NCI-H748 (cell line): ENCODE results near the gene ACOX3.
A peak's percentile ranks its signal among the peaks of the same experiment; 100 is the strongest.

Experiments
- DNase-seq: peaks from one replicate; lab custom pipeline; 2025; ENCODE audit not compliant: unreplicated experiment; lab: John Stamatoyannopoulos, UW

ACOX3 gene

GRCh38 chr4:8377103-8378075, 63.1 kb downstream of the ACOX3 start:
- no peak for DNase-seq

- DNase-seq = no peak
Measured at GRCh38 chr4:8376361-8377102, 64.0 kb downstream of the ACOX3 start.

- DNase-seq = no peak
Measured at GRCh38 chr4:8374851-8375649, 65.5 kb downstream of the ACOX3 start.

GRCh38 chr4:8373973-8374545, 66.5 kb downstream of the ACOX3 start:
- DNase-seq = no peak

DNA sequence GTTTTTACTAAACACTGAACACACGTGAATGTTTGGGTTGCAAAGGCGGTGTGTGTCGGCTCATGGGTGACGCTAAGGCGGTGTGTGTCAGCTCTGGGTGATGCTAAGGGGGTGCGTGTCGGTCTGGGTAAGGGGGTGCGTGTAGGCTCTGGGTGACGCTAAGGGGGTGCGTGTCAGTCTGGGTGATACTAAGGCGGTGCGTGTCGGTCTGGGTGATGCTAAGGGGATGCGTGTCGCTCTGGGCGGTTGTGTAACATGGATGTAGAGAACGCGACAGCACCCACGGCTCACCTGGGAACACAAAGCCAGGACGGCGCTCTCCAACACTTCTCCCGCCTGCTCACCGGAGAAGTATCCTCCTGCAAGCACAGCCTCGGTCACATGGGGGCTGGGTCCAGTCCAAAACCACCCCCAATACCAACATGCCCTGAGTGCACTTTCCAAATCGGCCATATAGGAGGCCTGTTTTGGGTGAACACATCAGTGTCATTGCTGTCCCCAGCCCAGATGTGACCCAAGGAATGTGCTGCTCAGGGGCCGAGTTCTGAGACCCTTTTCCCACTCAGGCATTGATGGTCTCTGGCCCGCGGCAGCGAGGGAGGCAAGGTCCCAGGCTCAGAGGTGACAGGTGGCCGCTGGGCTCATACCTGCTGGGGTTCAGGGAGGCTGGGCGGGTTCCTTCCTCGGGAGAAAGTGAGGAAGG, 67.1 kb downstream of the ACOX3 start:
- no peak for DNase-seq

GRCh38 chr4:8372506-8372905, 68.0 kb downstream of the ACOX3 start:
- DNase-seq = no peak

DNA sequence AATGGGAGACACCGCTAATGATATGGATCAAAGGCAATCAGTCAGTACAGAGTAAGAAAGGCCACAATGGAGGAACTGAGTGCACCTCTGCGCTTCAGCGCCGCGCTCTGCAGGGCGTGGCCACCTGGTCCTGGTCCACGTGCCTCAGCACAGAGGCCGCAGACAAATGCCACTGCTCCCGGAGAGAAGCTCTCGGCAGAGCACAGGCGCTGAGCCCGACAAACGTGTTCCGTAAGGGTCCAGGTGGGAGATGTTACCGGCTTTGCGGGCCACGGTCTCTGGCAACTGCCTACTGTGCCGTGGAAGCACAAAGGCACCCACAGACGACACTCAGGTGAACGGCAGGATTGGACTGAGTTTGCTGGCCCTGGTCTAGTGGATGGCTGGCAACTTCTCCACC, 68.9 kb downstream of the ACOX3 start:
- DNase-seq = no peak

DNA sequence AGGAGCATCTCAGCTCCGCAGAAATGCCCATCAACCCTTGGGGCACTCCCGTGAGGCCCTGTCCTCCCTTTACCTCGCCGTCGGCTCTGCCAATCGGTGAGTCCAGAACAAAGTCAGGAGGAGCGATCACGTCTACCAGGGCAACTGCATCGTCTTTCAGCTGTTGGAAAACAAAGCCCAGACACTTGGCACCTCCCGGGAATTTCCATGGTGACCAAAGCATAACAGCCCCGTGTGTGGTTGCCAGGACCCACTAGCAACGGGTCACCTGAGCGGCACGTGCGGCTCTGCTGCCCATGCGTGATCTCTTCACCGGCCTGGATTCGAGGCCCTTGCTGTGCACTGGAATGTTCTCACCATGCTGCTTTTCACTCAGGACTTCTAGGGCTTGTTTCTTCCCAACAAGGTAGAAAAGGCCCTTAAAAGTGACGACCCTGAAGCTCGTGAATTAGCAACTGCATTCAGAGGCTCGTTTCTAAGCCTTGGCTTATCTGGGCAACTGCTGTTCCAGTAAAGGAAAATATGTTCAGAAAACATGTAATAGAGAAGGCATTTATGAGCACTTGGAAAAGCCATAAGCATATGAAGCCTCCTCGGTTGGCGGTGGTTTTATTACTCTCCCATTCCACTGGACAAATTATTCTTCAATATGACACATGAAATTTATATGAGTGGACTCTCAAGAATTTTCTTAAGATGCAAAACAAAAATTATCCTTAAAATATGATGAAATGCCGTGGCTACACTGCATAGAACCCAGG, 69.5 kb downstream of the ACOX3 start:
- DNase-seq = peak; percentile 28

- DNase-seq = no peak
Measured at GRCh38 chr4:8370106-8370787, 70.3 kb downstream of the ACOX3 start.

DNA sequence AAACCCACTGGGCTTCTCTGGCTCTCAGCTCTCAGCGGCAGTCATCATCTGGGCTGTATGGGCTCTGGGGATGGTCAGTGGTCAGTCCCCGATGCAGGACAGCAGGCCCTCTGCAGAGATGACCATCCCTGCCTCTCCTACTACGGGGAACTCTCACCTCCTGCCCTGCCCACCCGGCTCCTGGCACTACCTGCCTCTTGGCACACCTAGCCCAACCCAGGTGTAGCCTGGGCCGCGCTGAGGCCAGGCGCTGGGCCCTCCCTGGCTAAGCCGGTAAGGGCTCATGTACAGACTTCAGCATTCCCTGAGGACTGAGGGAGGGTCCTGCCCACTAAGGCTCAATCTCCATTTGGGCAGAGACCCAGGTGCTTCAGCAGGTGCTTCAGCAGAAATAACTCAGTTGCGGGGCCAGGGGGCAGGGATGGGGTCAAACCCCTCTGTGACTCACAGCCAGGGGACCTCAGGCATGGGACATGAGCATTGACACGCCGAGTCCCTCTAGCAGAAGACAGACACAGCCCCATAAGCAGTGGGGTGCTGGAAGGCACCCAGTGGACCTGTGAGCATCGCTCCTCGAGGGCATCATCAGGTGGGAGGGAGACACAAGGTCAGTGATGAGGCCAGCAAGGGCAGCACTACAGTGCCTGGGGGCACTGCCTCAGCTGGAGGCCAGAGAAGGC, 71.0 kb downstream of the ACOX3 start:
- no peak for DNase-seq

DNA sequence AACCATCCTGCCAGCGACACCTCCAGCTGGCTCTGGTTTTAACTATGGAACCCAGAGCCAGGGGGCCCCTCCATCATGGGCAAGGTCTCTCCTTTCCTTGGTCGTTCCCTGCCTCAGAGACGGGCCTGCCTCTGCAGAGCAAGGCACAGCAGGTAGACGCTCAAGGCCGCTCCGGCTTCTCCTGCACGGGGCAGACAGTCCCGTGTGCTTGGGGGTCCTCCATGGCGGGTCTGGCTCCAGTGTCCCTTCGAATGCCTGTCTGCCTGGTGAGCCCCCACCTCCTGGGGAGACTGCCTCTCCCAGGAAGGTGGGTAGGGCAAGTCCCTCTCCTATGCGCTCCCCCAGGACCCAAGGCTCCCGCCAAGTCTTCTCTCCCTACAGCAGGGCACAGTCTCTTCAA, 71.5 kb downstream of the ACOX3 start:
- no peak for DNase-seq

DNA sequence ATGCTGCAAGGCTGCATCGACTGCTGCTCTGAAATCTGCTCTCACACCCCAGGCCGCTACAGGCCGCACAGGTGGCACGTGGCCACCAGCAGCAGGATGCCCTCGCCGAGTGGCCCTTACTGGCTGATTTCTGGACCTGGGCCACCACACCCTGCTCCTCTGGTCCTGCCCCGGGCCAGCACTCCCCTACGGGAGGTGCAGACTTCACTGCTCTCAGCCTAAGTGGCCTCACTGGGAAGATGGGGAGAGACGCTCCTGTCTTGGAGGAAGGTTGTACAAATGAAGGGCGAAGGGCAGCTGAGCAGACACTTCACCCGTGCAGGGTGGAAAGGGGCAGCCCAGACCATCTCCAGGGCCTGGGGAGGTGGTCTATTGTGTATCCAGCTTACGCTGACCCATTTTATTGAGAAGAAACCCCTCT, 72.5 kb downstream of the ACOX3 start:
- no peak for DNase-seq

- no peak for DNase-seq
Measured at GRCh38 chr4:8366601-8367000, 73.9 kb downstream of the ACOX3 start.

DNA sequence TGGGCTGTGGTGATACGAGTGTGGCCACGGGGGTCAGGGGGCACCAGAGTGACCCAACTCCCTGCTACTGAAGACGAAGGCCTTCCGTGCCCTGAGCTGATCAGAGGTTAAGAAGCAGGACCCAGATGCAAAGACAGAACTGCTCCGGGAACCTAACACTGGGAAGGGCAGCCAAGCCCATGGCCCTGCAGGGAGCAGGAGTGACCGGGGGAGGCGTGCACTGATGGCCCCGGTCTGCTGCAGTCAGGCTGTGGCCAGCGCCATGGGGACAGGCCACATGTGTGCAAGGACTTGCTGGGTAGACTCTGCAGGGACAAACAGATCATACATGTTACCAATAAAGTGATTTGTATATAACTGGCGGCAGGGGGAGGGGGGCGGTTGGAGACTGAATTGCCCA, 74.6 kb downstream of the ACOX3 start:
- DNase-seq = no peak

DNA sequence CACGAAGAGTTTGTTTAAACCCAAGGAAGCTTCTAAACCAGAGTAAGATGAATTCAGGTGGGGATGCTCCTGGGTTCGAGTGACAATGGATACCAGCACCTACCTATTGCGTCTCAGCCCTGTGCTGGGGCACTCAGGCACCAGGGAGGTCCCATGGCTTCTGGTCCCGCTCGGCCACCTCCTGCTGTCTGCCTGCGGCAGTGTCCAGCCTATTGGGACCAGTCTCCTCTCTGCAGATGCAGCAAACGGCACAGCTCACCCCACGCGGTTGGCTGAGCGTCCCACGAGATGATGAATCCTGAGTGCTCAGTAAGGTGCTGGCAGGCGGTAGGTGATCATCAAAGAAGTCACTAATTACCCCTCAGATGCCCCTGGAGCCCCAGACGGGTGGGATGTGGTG, 75.2 kb downstream of the ACOX3 start:
- no peak for DNase-seq

DNA sequence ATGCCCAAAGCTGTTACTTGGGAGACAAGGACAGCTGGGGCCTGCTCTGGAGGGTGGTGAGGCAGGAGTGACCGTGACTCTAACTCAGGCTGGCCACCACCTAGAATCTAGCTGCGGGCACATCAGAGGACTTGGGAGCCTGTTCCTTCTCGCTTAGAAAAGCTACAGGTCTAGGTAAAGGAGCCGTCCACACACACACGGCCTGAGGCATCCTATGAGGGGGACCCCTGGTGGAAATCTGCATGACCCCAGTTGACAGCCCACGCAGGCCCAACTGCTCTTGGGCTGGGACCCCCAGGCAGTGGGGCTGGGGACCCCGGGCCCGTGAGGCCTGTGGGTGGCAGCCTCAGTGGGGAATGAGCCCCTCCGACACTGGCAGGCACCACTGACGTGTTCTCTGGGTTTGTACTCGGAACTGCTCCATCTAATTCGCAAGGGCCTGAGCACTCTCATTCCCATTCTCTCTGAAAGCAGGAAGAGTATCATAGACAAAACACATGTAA, 75.6 kb downstream of the ACOX3 start:
- no peak for DNase-seq

DNA sequence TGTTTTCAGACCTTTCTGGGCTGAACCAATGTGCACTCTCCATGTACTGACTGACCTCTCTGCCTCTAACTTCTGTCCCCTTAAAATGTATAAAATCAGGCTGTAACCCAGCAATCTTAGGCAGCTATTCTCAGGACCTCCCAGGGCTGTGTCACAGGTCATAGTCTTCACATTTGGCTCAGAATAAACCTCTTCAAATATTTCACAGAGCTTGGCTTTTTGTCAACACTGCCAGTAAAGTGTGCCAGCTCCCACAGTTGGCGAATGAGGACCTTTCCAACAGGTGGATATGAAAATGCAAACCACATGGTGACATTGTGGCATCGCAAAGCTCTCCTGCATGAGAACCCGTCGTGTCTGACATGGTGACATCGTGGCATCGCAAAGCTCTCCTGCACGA, 76.4 kb downstream of the ACOX3 start:
- DNase-seq = no peak

- DNase-seq = no peak
Measured at GRCh38 chr4:8362483-8362882, 78.0 kb downstream of the ACOX3 start.
